Vagina (tissue), 2 donors: ENCODE data around the gene SELENON.

Experiments
- POLR2A ChIP-seq, 2 donors: fragments of 450-650 bp; IDR thresholded peaks; one replicate each; pipeline ENCODE4 v1.6.1; 2017; ENCODE audit warnings: antibody characterized with exemption in 2 of 2, mild to moderate bottlenecking in 2 of 2, moderate library complexity in 2 of 2
- POLR2AphosphoS5 ChIP-seq, 2 donors: sonication (generic); formaldehyde crosslinking; IDR thresholded peaks; one replicate each; pipeline ENCODE4 v1.9.0; 2017; ENCODE audit warnings: antibody characterized with exemption in 2 of 2, mild to moderate bottlenecking in 2 of 2, low read depth in 1 of 2; ENCODE audit not compliant: insufficient read depth in 1 of 2
- TF ChIP-seq, protein P1 (sequence below), 3 experiments: fragments of 450-650 bp in 2 of 3; fragments of 200-600 bp in 1 of 3; sonication (generic) in 1 of 3; IDR thresholded peaks; one replicate each; pipeline ENCODE4 v1.5.1; 2017 to 2019; ENCODE audit warnings: antibody characterized with exemption in 3 of 3, mild to moderate bottlenecking in 2 of 3, moderate library complexity in 2 of 3

DNA sequence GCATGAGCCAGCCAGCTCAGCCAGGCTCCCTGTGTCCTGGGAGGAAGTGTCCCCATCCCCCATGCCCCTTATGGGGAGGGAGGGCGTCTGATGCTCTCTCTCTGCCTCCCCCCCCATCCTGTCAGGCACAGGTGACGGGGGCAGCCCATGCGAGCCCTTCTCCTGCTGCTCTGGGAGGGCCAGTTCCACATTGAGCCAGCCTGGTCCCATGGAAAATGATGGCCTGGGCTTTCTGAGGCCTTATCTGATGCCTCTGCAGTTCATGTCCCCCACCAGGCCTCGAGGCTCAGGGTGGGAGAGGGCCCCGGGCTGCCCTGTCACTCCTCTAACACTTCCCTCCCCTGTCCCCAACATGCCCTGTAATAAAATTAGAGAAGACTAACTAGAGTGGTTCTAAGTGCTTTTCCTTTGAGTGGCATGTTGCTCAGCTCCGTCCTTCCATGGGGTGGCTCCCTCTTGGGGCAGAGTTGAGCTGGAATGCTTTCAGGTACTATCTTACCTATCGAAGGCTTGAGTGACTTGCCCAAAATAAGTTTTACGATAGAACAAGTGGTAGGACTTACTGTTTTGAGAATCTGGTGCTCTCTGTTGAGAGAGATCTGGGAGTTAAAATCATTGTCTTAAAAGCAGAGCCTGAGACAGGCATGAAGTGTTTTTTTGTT, 18.0 kb downstream of the SELENON start:
- TF ChIP-seq, protein P1, sequence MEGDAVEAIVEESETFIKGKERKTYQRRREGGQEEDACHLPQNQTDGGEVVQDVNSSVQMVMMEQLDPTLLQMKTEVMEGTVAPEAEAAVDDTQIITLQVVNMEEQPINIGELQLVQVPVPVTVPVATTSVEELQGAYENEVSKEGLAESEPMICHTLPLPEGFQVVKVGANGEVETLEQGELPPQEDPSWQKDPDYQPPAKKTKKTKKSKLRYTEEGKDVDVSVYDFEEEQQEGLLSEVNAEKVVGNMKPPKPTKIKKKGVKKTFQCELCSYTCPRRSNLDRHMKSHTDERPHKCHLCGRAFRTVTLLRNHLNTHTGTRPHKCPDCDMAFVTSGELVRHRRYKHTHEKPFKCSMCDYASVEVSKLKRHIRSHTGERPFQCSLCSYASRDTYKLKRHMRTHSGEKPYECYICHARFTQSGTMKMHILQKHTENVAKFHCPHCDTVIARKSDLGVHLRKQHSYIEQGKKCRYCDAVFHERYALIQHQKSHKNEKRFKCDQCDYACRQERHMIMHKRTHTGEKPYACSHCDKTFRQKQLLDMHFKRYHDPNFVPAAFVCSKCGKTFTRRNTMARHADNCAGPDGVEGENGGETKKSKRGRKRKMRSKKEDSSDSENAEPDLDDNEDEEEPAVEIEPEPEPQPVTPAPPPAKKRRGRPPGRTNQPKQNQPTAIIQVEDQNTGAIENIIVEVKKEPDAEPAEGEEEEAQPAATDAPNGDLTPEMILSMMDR (IDR thresholded peaks at IDR 0.05) = no peak
- TF ChIP-seq POLR2AphosphoS5 (IDR thresholded peaks at IDR 0.05; ENCODE audit: insufficient read depth in 1 of 2, low read depth in 1 of 2) (no peak), POLR2A (IDR thresholded peaks at IDR 0.05) (no peak)
